Sigmoid colon (tissue), 4 donors: Measurements from ENCODE around the gene HOXB13.
A peak's percentile ranks its signal among the peaks of the same experiment; 100 is the strongest.

ENCODE experiments used
- CTCF ChIP-seq, 4 experiments: fragments of 450-650 bp in 3 of 4; fragments of 200-600 bp in 1 of 4; IDR thresholded peaks; one replicate each; pipeline ENCODE4 v1.5.1; 2016 to 2019; ENCODE audit warnings: antibody characterized with exemption in 4 of 4, mild to moderate bottlenecking in 3 of 4, moderate library complexity in 2 of 4
- EP300 ChIP-seq, 4 donors: sonication (generic); formaldehyde crosslinking; IDR thresholded peaks; one replicate each; pipeline ENCODE4 v1.6.1; 2017; ENCODE audit warnings: antibody characterized with exemption in 4 of 4
- POLR2A ChIP-seq, 2 donors: fragments of 450-650 bp; IDR thresholded peaks; one replicate each; pipeline ENCODE4 v1.6.1; 2016; ENCODE audit warnings: antibody characterized with exemption in 2 of 2, mild to moderate bottlenecking in 2 of 2, moderate library complexity in 2 of 2

- TF ChIP-seq POLR2A (IDR thresholded peaks at IDR 0.05) (no peak), CTCF (IDR thresholded peaks at IDR 0.05) (peak; percentile 31 to 79 (median 69)), EP300 (IDR thresholded peaks at IDR 0.05) (no peak)
Observed at GRCh38 chr17:48724251-48725003, 4.1 kb downstream of the HOXB13 start.
